ENCODE measurements around the gene SNRPD3. TPM values are rescaled to one million over a fixed set of nuclear protein-coding genes. Genes with fewer than 3 reads are reported as not detected.
"Not testable (repeated sequence)": the region's sequence is repeated elsewhere in the genome, so short reads cannot be mapped to it uniquely, and the experiment has no call there.

The SNRPD3 gene
- total and polyA plus RNA-seq, 8 donors: 62.7 to 187 (median 172) TPM

GRCh38 chr22:24529898-24530297, 25.9 kb upstream of the SNRPD3 start:
- Histone ChIP-seq H3K27ac (no peak overlapping the region), H3K4me1 (peaks cover 4 to 8% of the 10 kb centered on the region in 2 donors), H3K9me3 (no peaks in the 10 kb centered on the region), H3K27me3 (no peaks in the 10 kb centered on the region), H3K4me3 (no peak overlapping the region), H3K36me3 (no peaks in the 10 kb centered on the region)
- TF ChIP-seq CTCF (IDR thresholded peaks at IDR 0.05): no peak
- ATAC-seq (no peak), DNase-seq (no peak)
- intact Hi-C loops (cut with DNase I): no loop called here

GRCh38 chr22:24530968-24531367, 24.8 kb upstream of the SNRPD3 start:
- H3K9me3 ChIP-seq; H3K27me3 ChIP-seq; H3K36me3 ChIP-seq; DNase-seq; ATAC-seq; H3K27ac ChIP-seq; H3K4me3 ChIP-seq; H3K4me1 ChIP-seq; intact Hi-C loops (cut with DNase I): not testable (repeated sequence)

GRCh38 chr22:24532075-24532474, 23.7 kb upstream of the SNRPD3 start:
- no peaks in the 10 kb centered on the region for H3K4me1 ChIP-seq
- intact Hi-C loops (cut with DNase I): no loop called here
- peak in 1 of 4 donors; percentile 37 for DNase-seq
- TF ChIP-seq CTCF (IDR thresholded peaks at IDR 0.05): no peak
- H3K27ac ChIP-seq: peak overlapping the region; percentile 11 to 79
- H3K36me3 ChIP-seq: no peaks in the 10 kb centered on the region
- no peaks in the 10 kb centered on the region for H3K9me3 ChIP-seq
- H3K27me3 ChIP-seq: no peaks in the 10 kb centered on the region
- ATAC-seq: peak; percentile 85
- H3K4me3 ChIP-seq: no peak overlapping the region

- Histone ChIP-seq H3K27ac (no peak overlapping the region), H3K36me3 (peaks cover 0 to 21% of the 10 kb centered on the region in 2 donors), H3K4me1 (no peaks in the 10 kb centered on the region), H3K27me3 (no peaks in the 10 kb centered on the region), H3K9me3 (no peaks in the 10 kb centered on the region), H3K4me3 (no peak overlapping the region)
- DNase-seq (no peak), ATAC-seq (no peak)
- no peak for TF ChIP-seq CTCF (IDR thresholded peaks at IDR 0.05)
- intact Hi-C loops (cut with DNase I): no loop called here
Measured at GRCh38 chr22:24535348-24535747, 20.5 kb upstream of the SNRPD3 start.

- no peak for TF ChIP-seq CTCF (IDR thresholded peaks at IDR 0.05)
- H3K27me3 ChIP-seq: no peaks in the 10 kb centered on the region
- intact Hi-C loops (cut with DNase I): no loop called here
- ATAC-seq (no peak), DNase-seq (no peak)
- no peaks in the 10 kb centered on the region for H3K9me3 ChIP-seq
- peaks cover 0 to under 1% of the 10 kb centered on the region in 2 donors for H3K4me1 ChIP-seq
- H3K36me3 ChIP-seq: peaks cover 0 to 29% of the 10 kb centered on the region in 2 donors
- H3K27ac ChIP-seq: no peak overlapping the region
- no peak overlapping the region for H3K4me3 ChIP-seq
Measured at GRCh38 chr22:24536089-24536488, 19.7 kb upstream of the SNRPD3 start.

GRCh38 chr22:24540470-24540869, 15.3 kb upstream of the SNRPD3 start:
- ATAC-seq (no peak), DNase-seq (no peak)
- peaks cover 12 to 41% of the 10 kb centered on the region in 2 donors for H3K4me1 ChIP-seq
- TF ChIP-seq CTCF (IDR thresholded peaks at IDR 0.05): no peak
- H3K4me3 ChIP-seq: no peak overlapping the region
- H3K27ac ChIP-seq: no peak overlapping the region
- no peaks in the 10 kb centered on the region for H3K27me3 ChIP-seq
- H3K36me3 ChIP-seq: peaks cover 0 to 72% of the 10 kb centered on the region in 2 donors
- H3K9me3 ChIP-seq: no peaks in the 10 kb centered on the region
- intact Hi-C loops (cut with DNase I): no loop called here
